Activated CD4-positive, alpha-beta T cell treated with anti-CD3 and anti-CD28 coated beads, Interleukin-2, amount 10 ng/mL, durations not matched to agents 24 days and 14 days (primary cell): Measurements from ENCODE around the gene SERTAD3. TPM values are rescaled to one million over a fixed set of nuclear protein-coding genes. Genes with fewer than 3 reads are reported as not detected.
"Not testable (repeated sequence)": the region's sequence is repeated elsewhere in the genome, so short reads cannot be mapped to it uniquely, and the experiment has no call there.

Experiments
- DNase-seq: peaks from one replicate; pipeline ENCODE4 v3.0.0; 2022
- H3K27ac Mint-ChIP-seq: one replicate; pipeline ENCODE4 v1.8.0; 2022; ENCODE audit warnings: mild to moderate bottlenecking, mixed read lengths
- H3K27me3 Mint-ChIP-seq: one replicate; pipeline ENCODE4 v1.8.0; 2022; ENCODE audit warnings: mixed read lengths
- H3K36me3 Mint-ChIP-seq: one replicate; pipeline ENCODE4 v1.8.0; 2022; ENCODE audit warnings: low read depth, mild to moderate bottlenecking, mixed read lengths
- H3K4me1 Mint-ChIP-seq: one replicate; pipeline ENCODE4 v1.8.0; 2021; ENCODE audit warnings: mixed read lengths
- H3K4me3 Mint-ChIP-seq: one replicate; pipeline ENCODE4 v1.8.0; 2022; ENCODE audit warnings: mild to moderate bottlenecking, moderate library complexity, mixed read lengths
- H3K9me3 Mint-ChIP-seq: one replicate; pipeline ENCODE4 v1.8.0; 2021; ENCODE audit warnings: mixed read lengths
- intact Hi-C: fragments of 100-400 bp; cut with micrococcal nuclease; formaldehyde crosslinking; loops from one replicate; pipeline ENCODE4 v1.15.1; 2023
- total RNA-seq: library from RNA; stranded (reverse); gene quantifications from 2 replicates; pipeline ENCODE4 v1.2.3, GENCODE V29; 2022

Gene SERTAD3
- total RNA-seq, 1 donor from 2014 or later: 12.5 TPM

- Mint-ChIP-seq H3K4me1 (no peaks in the 10 kb centered on the region), H3K4me3 (no peak overlapping the region), H3K27me3 (no peaks in the 10 kb centered on the region), H3K9me3 (no peaks in the 10 kb centered on the region), H3K36me3 (peaks cover 2% of the 10 kb centered on the region), H3K27ac (no peak overlapping the region)
- DNase-seq: no peak
- intact Hi-C loops: no loop called here
Measured at GRCh38 chr19:40449506-40449905, 5.4 kb upstream of the SERTAD3 start.

GRCh38 chr19:40446263-40446784, 2.2 kb upstream of the SERTAD3 start:
- H3K27ac Mint-ChIP-seq: no peak overlapping the region
- intact Hi-C loops: no loop called here
- H3K4me1 Mint-ChIP-seq: peaks cover 14% of the 10 kb centered on the region
- no peaks in the 10 kb centered on the region for H3K9me3 Mint-ChIP-seq
- no peak for DNase-seq
- H3K36me3 Mint-ChIP-seq: peaks cover 7% of the 10 kb centered on the region
- H3K4me3 Mint-ChIP-seq: peak overlapping the region; percentile 64
- no peaks in the 10 kb centered on the region for H3K27me3 Mint-ChIP-seq

GRCh38 chr19:40445780-40446262, 1.7 kb upstream of the SERTAD3 start:
- Mint-ChIP-seq H3K9me3 (no peaks in the 10 kb centered on the region), H3K4me3 (peak overlapping the region; percentile 49), H3K27me3 (no peaks in the 10 kb centered on the region), H3K36me3 (peaks cover 12% of the 10 kb centered on the region), H3K4me1 (peaks cover 14% of the 10 kb centered on the region), H3K27ac (no peak overlapping the region)
- no peak for DNase-seq
- intact Hi-C loops: no loop called here

GRCh38 chr19:40444825-40445312, 734 bp upstream of the SERTAD3 start:
- DNase-seq: no peak
- H3K27me3 Mint-ChIP-seq: no peaks in the 10 kb centered on the region
- peaks cover 14% of the 10 kb centered on the region for H3K36me3 Mint-ChIP-seq
- no peaks in the 10 kb centered on the region for H3K9me3 Mint-ChIP-seq
- H3K27ac Mint-ChIP-seq: peak overlapping the region; percentile 96
- H3K4me3 Mint-ChIP-seq: peak overlapping the region; percentile 98
- peaks cover 14% of the 10 kb centered on the region for H3K4me1 Mint-ChIP-seq
- intact Hi-C loops: loop anchor here (1.0 to 5.0 kb wide), 5 partner anchors 20 to 473 kb away; partner anchors contain the start of genes ACTMAP, AKT2, BLVRB and PSMC4

- peak overlapping the region; percentile 96 for H3K27ac Mint-ChIP-seq
Measured at GRCh38 chr19:40443131-40443999, 770 bp downstream of the SERTAD3 start.

GRCh38 chr19:40442328-40443130, 1.6 kb downstream of the SERTAD3 start:
- intact Hi-C loops: loop anchor here (1.0 to 5.0 kb wide), 7 partner anchors 9 to 470 kb away; partner anchors contain the start of genes ACTMAP, C19orf47, COQ8B and PLD3
- no peaks in the 10 kb centered on the region for H3K27me3 Mint-ChIP-seq
- no peaks in the 10 kb centered on the region for H3K9me3 Mint-ChIP-seq
- no peak for DNase-seq
- peaks cover 14% of the 10 kb centered on the region for H3K4me1 Mint-ChIP-seq
- peak overlapping the region; percentile 98 for H3K4me3 Mint-ChIP-seq
- H3K27ac Mint-ChIP-seq: peak overlapping the region; percentile 92
- H3K36me3 Mint-ChIP-seq: peaks cover 12% of the 10 kb centered on the region

More at GRCh38 chr19:40443131-40443999, 770 bp downstream of the SERTAD3 start:
- Mint-ChIP-seq H3K27me3 (no peaks in the 10 kb centered on the region), H3K4me1 (peaks cover 14% of the 10 kb centered on the region), H3K4me3 (peak overlapping the region; percentile 98), H3K36me3 (peaks cover 12% of the 10 kb centered on the region), H3K9me3 (no peaks in the 10 kb centered on the region)
- intact Hi-C loops: loop anchor here (1.0 to 5.0 kb wide), 7 partner anchors 10 to 471 kb away; partner anchors contain the start of genes ACTMAP, C19orf47, COQ8B and PLD3
- DNase-seq: peak; percentile 100

- intact Hi-C loops: loop anchor here (2.0 to 5.0 kb wide), 3 partner anchors 93 to 469 kb away; partner anchors contain the start of genes ACTMAP, C19orf47, PLD3 and PSMC4
- H3K36me3 Mint-ChIP-seq: peaks cover 12% of the 10 kb centered on the region
- no peaks in the 10 kb centered on the region for H3K27me3 Mint-ChIP-seq
Measured at GRCh38 chr19:40441719-40442253, 2.3 kb downstream of the SERTAD3 start.

GRCh38 chr19:40438284-40438683, 5.9 kb downstream of the SERTAD3 start:
- Mint-ChIP-seq H3K27ac (no peak overlapping the region), H3K36me3 (peaks cover 11% of the 10 kb centered on the region), H3K9me3 (no peaks in the 10 kb centered on the region), H3K4me3 (no peak overlapping the region), H3K27me3 (no peaks in the 10 kb centered on the region), H3K4me1 (peaks cover 15% of the 10 kb centered on the region)
- intact Hi-C loops: no loop called here
- DNase-seq: no peak

More at GRCh38 chr19:40441719-40442253, 2.3 kb downstream of the SERTAD3 start:
- Mint-ChIP-seq H3K4me3 (peak overlapping the region; percentile 98), H3K9me3 (no peaks in the 10 kb centered on the region), H3K27ac (no peak overlapping the region), H3K4me1 (peaks cover 14% of the 10 kb centered on the region)
- no peak for DNase-seq

GRCh38 chr19:40433391-40434216, 10.5 kb downstream of the SERTAD3 start:
- Mint-ChIP-seq H3K9me3 (no peaks in the 10 kb centered on the region), H3K36me3 (no peaks in the 10 kb centered on the region), H3K4me3 (peak overlapping the region; percentile 89), H3K27me3 (no peaks in the 10 kb centered on the region), H3K27ac (peak overlapping the region; percentile 99), H3K4me1 (peaks cover 9% of the 10 kb centered on the region)
- intact Hi-C loops: loop anchor here (1.0 kb wide), 2 partner anchors 8 to 10 kb away; partner anchors contain the start of gene SERTAD1
- peak; percentile 89 for DNase-seq

GRCh38 chr19:40432760-40433159, 11.4 kb downstream of the SERTAD3 start:
- Mint-ChIP-seq H3K27ac (peak overlapping the region; percentile 99), H3K4me3 (peak overlapping the region; percentile 89)
- not testable (repeated sequence) for DNase-seq, H3K27me3 Mint-ChIP-seq, H3K4me1 Mint-ChIP-seq, H3K36me3 Mint-ChIP-seq, H3K9me3 Mint-ChIP-seq
- intact Hi-C loops: loop anchor here (1.0 kb wide), 2 partner anchors 7 to 11 kb away; partner anchors contain the start of gene SERTAD1

GRCh38 chr19:40431698-40432097, 12.4 kb downstream of the SERTAD3 start:
- Mint-ChIP-seq H3K27ac (no peak overlapping the region), H3K9me3 (no peaks in the 10 kb centered on the region), H3K4me3 (peak overlapping the region; percentile 21), H3K4me1 (peaks cover 9% of the 10 kb centered on the region), H3K36me3 (no peaks in the 10 kb centered on the region), H3K27me3 (peaks cover 3% of the 10 kb centered on the region)
- DNase-seq: no peak
- intact Hi-C loops: no loop called here

GRCh38 chr19:40430242-40430641, 13.9 kb downstream of the SERTAD3 start:
- intact Hi-C loops: not testable (repeated sequence)
- peaks cover 17% of the 10 kb centered on the region for H3K4me1 Mint-ChIP-seq

More at GRCh38 chr19:40430242-40430641, 13.9 kb downstream of the SERTAD3 start:
- not testable (repeated sequence) for H3K27me3 Mint-ChIP-seq, H3K9me3 Mint-ChIP-seq, DNase-seq, H3K27ac Mint-ChIP-seq, H3K36me3 Mint-ChIP-seq, H3K4me3 Mint-ChIP-seq
